ENCODE results near the gene PSMD3.
"Not testable (repeated sequence)": the region's sequence is repeated elsewhere in the genome, so short reads cannot be mapped to it uniquely, and the experiment has no call there.

The PSMD3 gene

DNA sequence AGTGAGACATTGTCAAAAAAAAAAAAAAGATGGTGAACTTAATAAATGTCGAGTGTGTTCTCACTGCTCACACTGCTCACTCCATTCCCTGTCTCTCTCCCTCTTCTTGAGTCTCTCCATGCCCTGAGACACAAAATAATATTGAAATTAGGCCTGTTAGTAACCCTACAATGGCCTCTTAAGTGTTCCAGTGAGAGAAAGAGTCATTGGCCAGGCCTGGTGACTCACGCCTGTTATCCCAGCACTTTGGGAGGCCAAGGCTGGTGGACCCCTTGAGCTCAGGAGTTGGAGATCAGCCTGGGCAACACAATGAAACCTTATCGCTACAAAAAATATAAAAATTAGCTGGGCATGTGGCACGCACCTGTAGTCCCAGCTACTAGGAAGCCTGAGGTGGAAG is 18.5 kb downstream of the PSMD3 start:
- no peak for DNase-seq

DNA sequence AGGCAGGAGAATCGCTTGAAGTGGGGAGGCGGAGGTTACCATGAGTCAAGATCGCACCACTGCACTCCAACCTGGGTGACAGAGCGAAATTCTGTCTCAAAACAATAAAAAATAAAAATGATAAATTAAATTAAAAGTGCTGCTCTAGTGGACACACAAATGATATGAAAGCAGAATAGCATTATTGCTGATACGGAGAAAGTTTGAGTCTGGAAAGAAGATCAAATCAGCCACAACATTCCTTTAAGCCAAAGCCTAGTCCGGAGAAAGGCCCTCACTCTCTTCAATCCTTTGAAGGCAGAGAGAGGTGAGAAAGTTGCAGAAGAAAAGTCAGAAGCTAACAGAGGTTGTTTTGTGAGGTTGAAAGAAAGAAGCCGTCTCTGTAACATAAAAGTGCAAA is 19.6 kb downstream of the PSMD3 start:
- no peak for DNase-seq

DNA sequence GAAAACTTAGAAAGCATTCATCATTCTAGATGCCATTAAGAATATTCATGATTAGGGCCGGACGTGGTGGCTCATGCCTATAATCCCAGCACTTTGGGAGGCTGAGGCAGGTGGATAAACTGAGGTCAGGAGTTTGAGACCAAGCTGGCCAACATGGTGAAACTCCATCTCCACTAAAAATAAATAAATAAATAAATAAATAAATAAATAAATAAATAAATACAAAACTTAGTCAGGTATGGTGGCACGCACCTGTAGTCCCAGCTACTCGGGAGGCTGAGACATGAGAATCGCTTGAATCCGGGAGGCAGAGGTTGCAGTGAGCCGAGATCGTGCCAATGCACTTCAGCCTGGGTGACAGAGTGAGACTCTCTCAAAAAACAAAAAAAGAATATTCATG is 20.7 kb downstream of the PSMD3 start:
- not testable (repeated sequence) for DNase-seq

DNA sequence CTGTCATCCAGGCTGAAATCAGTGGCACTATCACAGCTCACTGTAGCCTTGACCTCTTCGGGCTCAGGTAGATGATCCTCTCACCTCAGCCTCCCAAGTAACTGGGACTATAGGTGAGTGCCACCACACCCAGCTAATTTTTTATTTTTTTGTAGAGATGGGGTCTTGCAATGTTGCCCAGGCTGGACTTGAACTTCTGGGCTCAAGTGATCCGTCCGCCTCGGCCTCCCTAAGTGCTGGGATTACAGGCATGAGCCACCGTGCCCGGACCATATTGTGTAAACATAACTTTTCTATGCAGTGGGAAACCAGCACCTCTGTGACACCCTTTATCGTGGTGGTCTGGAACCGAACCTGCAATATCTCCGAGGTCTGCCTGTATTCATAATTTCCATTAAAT is 23.5 kb downstream of the PSMD3 start:
- DNase-seq = no peak

DNA sequence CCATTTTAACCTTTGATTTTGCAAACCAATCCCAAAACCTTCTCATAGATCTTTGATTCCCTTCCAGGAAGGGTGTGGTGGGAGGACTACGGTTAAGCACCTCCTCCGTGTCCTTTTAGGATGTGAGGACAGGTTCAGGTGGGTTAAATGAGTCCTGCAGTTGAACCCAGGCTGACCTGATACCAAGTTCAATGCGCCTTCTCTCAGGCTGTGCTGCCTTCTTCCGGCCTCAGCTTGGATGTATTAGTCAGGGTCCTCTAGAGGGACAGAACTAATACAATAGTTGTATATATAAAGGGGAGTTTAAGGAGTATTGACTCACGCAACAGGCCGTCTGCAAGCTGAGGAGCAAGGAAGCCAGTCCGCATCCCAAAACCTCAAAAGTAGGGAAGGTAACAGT is 24.1 kb downstream of the PSMD3 start:
- DNase-seq = no peak

DNA sequence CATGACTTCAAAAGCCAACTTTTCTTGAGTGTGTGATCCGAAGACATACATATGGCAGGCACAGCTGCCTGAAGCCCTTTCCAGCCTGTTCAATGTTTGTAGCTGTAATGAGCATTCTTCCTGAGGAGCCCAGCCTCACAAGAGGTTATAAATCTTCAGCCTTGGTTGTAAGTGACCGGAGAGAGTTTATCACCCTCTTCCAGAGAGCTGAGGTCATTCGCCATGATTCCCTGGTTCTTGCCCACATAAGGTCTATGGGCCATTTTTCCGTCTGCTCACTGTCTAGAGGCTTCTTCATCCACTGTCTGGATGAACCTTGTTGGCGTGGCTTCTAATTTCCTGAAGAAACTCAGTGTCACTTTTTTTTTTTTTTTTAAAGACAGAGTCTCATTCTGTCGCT is 24.9 kb downstream of the PSMD3 start:
- no peak for DNase-seq

DNA sequence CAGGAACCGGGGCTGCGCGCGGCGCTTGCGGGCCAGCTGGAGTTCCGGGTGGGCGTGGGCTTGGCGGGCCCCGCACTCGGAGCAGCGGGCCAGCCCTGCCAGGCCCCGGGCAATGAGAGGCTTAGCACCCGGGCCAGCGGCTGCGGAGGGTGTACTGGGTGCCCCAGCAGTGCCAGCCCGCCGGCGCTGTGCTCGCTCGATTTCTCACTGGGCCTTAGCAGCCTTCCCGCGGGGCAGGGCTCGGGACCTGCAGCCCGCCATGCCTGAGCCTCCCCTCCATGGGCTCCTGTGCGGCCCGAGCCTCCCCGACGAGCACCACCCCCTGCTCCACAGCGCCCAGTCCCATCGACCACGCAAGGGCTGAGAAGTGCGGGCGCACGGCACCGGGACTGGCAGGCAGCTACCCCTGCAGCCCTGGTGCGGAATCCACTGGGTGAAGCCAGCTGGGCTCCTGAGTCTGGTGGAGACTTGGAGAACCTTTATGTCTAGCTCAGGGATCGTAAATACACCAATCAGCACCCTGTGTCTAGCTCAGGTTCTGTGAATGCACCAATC is 30.4 kb downstream of the PSMD3 start:
- DNase-seq = not testable (repeated sequence)

DNA sequence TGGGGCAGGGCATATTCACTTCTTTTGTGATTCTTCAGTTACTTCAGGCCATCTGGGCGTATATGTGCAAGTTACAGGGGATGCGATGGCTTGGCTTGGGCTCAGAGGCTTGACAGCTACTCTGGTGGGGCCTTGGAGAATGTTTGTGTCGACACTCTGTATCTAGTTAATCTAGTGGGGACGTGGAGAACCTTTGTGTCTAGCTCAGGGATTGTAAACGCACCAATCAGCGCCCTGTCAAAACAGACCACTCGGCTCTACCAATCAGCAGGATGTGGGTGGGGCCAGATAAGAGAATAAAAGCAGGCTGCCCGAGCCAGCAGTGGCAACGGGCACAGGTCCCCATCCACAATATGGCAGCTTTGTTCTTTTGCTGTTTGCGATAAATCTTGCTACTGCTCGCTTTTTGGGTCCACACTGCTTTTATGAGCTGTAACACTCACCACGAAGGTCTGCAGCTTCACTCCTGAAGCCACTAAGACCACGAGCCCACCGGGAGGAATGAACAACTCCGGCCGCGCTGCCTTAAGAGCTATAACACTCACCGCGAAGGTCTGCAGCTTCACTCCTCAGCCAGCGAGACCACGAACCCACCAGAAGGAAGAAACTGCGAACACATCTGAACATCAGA is 31.5 kb downstream of the PSMD3 start:
- not testable (repeated sequence) for DNase-seq

DNA sequence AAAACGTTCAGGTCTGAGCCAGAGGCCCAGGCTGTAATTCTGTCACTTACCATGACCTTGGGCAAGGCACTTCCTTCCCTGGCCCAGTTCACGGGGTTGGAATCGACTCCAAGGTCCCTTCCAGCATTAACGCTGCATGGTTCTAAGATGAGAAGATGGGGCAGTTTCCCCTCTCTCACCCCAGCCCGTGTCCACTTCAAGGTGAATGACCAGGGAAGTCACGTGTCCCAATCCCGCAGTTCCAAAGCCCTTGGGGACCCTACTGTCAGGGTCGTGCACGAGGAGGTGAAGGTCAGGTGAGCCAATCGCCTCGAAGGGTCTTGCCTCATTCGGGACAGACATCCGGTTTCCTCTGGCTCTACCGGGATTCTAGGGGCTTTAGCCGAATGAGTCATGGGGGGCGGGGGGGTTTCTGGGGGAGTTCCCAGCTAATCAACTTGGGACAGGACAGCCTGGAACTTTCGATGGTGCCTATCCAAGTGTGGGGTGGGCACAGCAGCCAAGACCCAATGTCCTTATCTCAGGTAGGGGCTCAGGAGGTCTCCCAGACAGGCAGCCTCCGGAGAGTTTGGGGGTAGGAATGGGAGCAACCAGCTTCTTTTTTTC is 33.9 kb downstream of the PSMD3 start:
- no peak for DNase-seq

DNA sequence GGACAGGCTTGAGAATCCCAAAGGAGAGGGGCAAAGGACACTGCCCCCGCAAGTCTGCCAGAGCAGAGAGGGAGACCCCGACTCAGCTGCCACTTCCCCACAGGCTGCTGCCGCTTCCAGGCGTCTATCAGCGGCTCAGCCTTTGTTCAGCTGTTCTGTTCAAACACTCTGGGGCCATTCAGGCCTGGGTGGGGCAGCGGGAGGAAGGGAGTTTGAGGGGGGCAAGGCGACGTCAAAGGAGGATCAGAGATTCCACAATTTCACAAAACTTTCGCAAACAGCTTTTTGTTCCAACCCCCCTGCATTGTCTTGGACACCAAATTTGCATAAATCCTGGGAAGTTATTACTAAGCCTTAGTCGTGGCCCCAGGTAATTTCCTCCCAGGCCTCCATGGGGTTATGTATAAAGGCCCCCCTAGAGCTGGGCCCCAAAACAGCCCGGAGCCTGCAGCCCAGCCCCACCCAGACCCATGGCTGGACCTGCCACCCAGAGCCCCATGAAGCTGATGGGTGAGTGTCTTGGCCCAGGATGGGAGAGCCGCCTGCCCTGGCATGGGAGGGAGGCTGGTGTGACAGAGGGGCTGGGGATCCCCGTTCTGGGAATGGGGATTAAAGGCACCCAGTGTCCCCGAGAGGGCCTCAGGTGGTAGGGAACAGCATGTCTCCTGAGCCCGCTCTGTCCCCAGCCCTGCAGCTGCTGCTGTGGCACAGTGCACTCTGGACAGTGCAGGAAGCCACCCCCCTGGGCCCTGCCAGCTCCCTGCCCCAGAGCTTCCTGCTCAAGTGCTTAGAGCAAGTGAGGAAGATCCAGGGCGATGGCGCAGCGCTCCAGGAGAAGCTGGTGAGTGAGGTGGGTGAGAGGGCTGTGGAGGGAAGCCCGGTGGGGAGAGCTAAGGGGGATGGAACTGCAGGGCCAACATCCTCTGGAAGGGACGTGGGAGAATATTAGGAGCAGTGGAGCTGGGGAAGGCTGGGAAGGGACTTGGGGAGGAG is 34.7 kb downstream of the PSMD3 start, which contains the start of gene CSF3:
CSF3 (plus strand) TSS at position 436 of the 993 bp plus-strand sequence; CDS start at position 471, 35 bp downstream.
- peak; percentile 17 for DNase-seq

DNA sequence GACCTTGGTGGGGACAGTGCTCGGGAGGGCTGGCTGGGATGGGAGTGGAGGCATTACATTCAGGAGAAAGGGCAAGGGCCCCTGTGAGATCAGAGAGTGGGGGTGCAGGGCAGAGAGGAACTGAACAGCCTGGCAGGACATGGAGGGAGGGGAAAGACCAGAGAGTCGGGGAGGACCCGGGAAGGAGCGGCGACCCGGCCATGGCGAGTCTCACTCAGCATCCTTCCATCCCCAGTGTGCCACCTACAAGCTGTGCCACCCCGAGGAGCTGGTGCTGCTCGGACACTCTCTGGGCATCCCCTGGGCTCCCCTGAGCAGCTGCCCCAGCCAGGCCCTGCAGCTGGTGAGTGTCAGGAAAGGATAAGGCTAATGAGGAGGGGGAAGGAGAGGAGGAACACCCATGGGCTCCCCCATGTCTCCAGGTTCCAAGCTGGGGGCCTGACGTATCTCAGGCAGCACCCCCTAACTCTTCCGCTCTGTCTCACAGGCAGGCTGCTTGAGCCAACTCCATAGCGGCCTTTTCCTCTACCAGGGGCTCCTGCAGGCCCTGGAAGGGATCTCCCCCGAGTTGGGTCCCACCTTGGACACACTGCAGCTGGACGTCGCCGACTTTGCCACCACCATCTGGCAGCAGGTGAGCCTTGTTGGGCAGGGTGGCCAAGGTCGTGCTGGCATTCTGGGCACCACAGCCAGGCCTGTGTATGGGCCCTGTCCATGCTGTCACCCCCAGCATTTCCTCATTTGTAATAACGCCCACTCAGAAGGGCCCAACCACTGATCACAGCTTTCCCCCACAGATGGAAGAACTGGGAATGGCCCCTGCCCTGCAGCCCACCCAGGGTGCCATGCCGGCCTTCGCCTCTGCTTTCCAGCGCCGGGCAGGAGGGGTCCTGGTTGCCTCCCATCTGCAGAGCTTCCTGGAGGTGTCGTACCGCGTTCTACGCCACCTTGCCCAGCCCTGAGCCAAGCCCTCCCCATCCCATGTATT is 35.7 kb downstream of the PSMD3 start:
- no peak for DNase-seq

DNA sequence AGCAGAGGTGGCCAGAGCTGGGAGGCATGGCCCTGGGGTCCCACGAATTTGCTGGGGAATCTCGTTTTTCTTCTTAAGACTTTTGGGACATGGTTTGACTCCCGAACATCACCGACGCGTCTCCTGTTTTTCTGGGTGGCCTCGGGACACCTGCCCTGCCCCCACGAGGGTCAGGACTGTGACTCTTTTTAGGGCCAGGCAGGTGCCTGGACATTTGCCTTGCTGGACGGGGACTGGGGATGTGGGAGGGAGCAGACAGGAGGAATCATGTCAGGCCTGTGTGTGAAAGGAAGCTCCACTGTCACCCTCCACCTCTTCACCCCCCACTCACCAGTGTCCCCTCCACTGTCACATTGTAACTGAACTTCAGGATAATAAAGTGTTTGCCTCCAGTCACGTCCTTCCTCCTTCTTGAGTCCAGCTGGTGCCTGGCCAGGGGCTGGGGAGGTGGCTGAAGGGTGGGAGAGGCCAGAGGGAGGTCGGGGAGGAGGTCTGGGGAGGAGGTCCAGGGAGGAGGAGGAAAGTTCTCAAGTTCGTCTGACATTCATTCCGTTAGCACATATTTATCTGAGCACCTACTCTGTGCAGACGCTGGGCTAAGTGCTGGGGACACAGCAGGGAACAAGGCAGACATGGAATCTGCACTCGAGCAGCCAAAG is 36.9 kb downstream of the PSMD3 start:
- DNase-seq = no peak

DNA sequence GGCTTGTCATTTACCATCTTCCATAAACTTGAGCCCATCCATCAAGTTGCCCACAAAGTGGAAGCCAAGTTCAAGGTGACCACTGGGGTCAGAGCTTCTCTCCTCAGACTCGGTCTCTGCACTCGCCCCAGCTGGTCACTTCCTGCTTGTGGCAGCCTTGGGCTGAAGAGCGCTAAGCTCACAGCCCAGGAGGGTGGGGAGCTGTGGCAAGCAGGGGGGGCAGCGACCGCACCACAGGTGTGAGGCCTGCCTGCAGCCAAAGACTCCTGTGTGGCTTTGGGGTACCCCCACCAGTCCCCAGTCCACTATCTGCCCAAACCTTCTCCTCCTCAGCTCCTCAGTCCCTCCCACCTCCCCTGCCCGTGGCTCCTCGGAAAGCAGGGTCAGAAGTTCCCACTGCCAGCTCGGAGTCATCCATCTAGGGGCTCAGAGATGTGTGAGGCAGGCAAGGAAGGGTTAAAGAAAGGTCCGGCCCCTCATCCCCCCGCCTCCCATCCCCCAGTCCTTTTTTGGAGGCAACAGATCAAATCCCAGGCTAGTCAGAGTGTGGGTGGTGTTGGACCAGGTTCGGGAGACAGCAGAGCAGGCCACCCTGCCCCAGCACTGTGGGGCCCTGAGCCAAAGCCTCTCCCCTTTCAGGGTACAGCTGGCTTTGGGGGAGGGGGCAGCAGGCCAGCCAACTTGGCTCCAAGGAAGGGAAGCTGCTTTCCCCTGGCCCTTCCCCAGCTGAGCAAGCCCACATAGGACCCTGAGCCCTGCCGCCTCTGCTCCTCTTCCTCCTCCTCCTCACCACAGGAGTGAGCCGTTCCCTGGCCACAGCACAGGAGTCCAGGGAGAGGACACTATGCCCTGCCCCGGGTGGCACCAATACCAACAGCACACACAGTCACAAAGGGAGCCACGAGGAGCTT is 37.9 kb downstream of the PSMD3 start:
- DNase-seq = no peak

DNA sequence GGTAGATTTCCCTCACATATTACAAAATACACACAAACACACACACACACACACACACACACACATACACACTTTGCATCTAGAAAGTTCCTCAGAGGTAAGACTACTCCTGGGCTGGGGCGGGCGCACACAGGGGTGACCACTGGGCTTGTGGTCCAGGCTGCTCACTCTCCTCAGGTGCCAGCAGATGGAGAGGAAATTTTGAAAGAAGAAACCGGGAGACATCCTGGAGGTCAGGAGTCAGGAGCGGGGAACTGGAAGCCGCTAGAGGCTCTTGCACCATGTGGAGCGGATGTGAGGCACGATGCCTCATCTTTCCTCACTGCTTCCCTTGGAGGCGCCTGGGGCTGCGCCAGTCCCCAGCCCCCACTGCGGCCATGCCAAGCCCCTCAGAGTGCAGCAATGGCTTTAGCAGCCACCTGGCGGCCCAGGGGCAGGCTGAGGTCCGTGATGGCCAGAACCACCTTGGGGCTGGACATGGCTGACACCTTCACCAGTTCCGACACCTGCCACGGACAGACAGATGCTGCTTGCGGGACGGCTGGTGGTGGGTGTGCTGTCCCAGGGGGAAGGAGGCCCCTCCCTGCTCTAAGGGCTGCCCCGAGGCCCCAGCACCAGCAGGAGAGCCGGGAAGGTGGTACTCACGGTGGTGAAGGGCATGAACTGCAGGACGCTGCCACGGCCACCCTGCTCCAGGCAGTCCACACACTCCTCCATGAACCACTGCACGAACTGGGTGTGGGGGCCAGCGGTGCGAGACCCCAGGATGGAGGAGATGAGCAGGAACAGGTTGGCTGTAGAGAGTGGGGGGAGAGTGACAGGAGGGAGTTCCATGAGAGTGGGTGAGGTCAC is 38.8 kb downstream of the PSMD3 start:
- DNase-seq = no peak

DNA sequence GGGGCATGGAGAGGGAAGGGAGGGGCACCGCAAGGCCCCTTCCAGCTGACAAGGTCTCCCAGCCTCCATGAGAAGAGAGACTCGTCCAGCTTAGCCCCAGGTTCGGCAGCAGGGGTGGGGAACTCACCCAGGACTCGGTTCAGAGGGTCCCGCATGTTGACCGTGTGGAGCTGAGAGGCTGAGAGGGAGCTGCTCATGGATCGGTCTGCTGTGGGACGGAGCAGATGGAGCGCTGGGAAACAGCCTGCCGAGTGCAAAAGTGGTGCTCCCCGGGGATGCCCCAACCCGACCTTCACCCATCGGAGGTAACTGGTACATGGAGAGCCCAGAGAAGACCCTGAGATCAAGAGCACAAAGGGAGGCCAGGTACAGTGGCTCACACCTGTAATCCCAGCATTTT is 39.5 kb downstream of the PSMD3 start:
- no peak for DNase-seq

DNA sequence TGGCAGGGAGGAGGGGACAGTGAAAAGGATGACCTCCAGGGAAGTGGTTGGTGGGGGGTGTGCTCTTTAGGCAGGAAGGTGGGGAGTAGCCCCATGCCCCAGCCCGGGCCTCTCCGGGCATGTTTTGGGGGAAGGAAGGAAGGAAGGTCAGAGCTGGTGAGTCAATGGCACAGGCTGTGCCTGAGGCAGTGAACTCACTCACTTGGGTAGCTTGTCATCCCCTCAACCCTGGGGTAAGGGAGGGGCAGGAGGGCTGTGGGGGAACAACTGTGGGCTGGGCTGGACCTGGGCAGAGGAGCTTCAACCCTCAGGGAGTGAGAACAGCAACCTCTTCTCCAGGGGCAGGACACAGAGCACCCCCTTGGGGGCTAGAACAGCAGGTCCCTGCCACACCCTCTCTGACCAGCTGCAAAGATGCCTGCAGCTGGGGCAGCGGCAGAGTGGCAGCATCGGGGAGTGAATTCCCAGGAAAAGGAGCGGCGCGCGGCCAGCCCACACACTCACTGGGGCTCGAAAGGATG is 40.9 kb downstream of the PSMD3 start:
- DNase-seq = no peak

DNA sequence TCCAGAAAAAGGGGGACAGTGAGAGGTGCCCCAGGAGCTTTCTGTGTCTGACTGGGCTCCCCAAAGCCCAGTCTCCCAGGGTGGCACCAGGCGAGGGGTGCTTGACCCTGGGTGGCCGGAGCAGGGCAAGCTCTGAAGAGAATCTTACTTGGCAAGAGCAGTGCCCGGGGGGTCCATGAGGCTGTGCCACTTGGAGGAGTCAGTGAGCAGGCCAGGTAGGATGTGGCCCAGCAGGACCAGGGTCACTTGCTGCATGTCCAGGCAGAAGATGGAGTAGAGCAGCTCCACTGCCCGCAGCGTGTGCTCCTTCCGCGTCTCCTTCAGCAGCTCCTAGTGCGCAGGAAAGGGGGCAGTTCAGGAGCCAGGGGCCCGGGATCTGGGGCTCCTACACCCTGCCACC is 41.9 kb downstream of the PSMD3 start:
- no peak for DNase-seq

DNA sequence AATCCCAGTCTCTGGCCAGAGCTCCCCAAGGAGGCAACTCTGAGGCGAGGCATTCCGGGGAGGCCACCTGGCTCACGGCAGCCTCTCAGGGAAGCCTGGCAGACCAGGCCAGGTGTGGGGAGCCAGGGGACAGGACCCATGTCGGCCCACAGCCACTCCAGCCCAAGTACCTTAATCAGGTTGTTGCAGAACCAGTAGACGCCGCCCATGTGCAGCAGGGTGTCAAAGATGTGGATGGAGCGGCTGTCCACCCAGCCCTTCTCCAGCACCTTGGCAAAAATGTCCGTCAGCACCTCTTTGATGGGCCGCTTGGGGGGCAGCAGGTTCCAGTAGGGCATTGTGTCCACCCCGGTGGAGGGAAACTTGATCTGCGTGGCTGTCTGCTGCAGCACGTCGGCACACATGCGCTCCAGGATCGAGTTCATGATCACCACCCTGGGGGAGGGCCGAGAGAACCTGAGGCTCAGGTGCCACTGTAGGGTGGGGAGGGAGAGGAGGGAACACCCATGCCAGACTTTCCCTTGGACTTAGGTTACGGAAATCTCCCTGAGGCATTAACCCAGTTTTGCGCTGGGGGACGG is 42.4 kb downstream of the PSMD3 start:
- DNase-seq = no peak
